Activated CD8-positive, alpha-beta T cell treated with anti-CD3 and anti-CD28 coated beads for 36 hours (primary cell): ENCODE data around the gene ACSF3. TPM values are rescaled to one million over a fixed set of nuclear protein-coding genes. Genes with fewer than 3 reads are reported as not detected.
A peak's percentile ranks its signal among the peaks of the same experiment; 100 is the strongest.

Source experiments
- ATAC-seq: fragments of 200-7000 bp; cut with Tn5 transposase; one replicate; pipeline ENCODE4 v1.10.0; 2021; ENCODE audit warnings: mild to moderate bottlenecking, moderate library complexity
- CTCF ChIA-PET: fragments of 350-600 bp; sonication (Branson Sonifier 250); formaldehyde crosslinking; loops from one replicate; lab custom pipeline; 2021; ENCODE audit warnings: antibody characterized with exemption; lab: Charles Lee
- POLR2A ChIA-PET: fragments of 350-600 bp; sonication (Branson Sonifier 250); formaldehyde crosslinking; loops from one replicate; lab custom pipeline; 2021; ENCODE audit warnings: antibody characterized with exemption; lab: Charles Lee
- DNase-seq: peaks from one replicate; pipeline ENCODE4 v3.0.0-alpha.2; 2020
- H3K27ac Mint-ChIP-seq: one replicate; pipeline ENCODE4 v1.8.0; 2021; ENCODE audit warnings: mild to moderate bottlenecking, mixed read lengths
- H3K27me3 Mint-ChIP-seq: one replicate; pipeline ENCODE4 v1.8.0; 2021; ENCODE audit warnings: mixed read lengths
- H3K36me3 Mint-ChIP-seq: one replicate; pipeline ENCODE4 v1.8.0; 2021; ENCODE audit warnings: low read depth, mixed read lengths
- H3K4me1 Mint-ChIP-seq: one replicate; pipeline ENCODE4 v1.8.0; 2021; ENCODE audit warnings: low read depth, mixed read lengths
- H3K4me3 Mint-ChIP-seq: one replicate; pipeline ENCODE4 v1.8.0; 2021; ENCODE audit warnings: mild to moderate bottlenecking, moderate library complexity, mixed read lengths
- H3K9me3 Mint-ChIP-seq: one replicate; pipeline ENCODE4 v1.8.0; 2021; ENCODE audit warnings: mixed read lengths
- CTCF ChIP-seq: fragments of 200-600 bp; IDR thresholded peaks from one replicate; pipeline ENCODE4 v1.8.0; 2022; ENCODE audit warnings: antibody characterized with exemption, mild to moderate bottlenecking
- intact Hi-C: fragments of 100-400 bp; cut with micrococcal nuclease; formaldehyde crosslinking; loops from one replicate; pipeline ENCODE4 v1.10.0; 2022
- total RNA-seq, 2 experiments: library from RNA; stranded (reverse); gene quantifications; one replicate each; pipeline ENCODE4 v1.2.3, GENCODE V29; 2021

ACSF3 gene
- total RNA-seq, 2 experiments from 2014 or later: 44.6 to 45.9 TPM

- ATAC-seq (no peak), DNase-seq (peak; percentile 33)
- H3K4me1 Mint-ChIP-seq: peaks cover 7% of the 10 kb centered on the region
- CTCF ChIA-PET: no interaction called here
- H3K27ac Mint-ChIP-seq: peak overlapping the region; percentile 34
- H3K36me3 Mint-ChIP-seq: peaks cover 35% of the 10 kb centered on the region
- no peaks in the 10 kb centered on the region for H3K9me3 Mint-ChIP-seq
- no peak overlapping the region for H3K4me3 Mint-ChIP-seq
- no peaks in the 10 kb centered on the region for H3K27me3 Mint-ChIP-seq
- intact Hi-C loops: no loop called here
- POLR2A ChIA-PET: interaction anchor here (1.1 kb wide), 1 partner anchor 13 kb away, joined by 3 read pairs; no protein-coding TSS in a partner anchor
- TF ChIP-seq CTCF: no peak
These were observed 53.6 kb downstream of the ACSF3 start for GRCh38 chr16:89147085-89147817.

GRCh38 chr16:89149386-89149785, 55.7 kb downstream of the ACSF3 start:
- Mint-ChIP-seq H3K36me3 (peaks cover 37% of the 10 kb centered on the region), H3K4me1 (peaks cover 9% of the 10 kb centered on the region), H3K27ac (no peak overlapping the region), H3K4me3 (no peak overlapping the region), H3K9me3 (no peaks in the 10 kb centered on the region), H3K27me3 (no peaks in the 10 kb centered on the region)
- intact Hi-C loops: no loop called here
- no peak for ATAC-seq
- ChIA-PET CTCF (no interaction called here), POLR2A (no interaction called here)
- no peak for DNase-seq
- TF ChIP-seq CTCF: no peak

GRCh38 chr16:89150090-89150835, 56.6 kb downstream of the ACSF3 start:
- no peak for DNase-seq
- peaks cover 37% of the 10 kb centered on the region for H3K36me3 Mint-ChIP-seq
- no peak for ATAC-seq

GRCh38 chr16:89150981-89151380, 57.3 kb downstream of the ACSF3 start:
- H3K36me3 Mint-ChIP-seq: peaks cover 36% of the 10 kb centered on the region

More at GRCh38 chr16:89150090-89150835, 56.6 kb downstream of the ACSF3 start:
- H3K27me3 Mint-ChIP-seq: no peaks in the 10 kb centered on the region
- no peak overlapping the region for H3K4me3 Mint-ChIP-seq
- ChIA-PET POLR2A (no interaction called here), CTCF (no interaction called here)
- H3K4me1 Mint-ChIP-seq: peaks cover 9% of the 10 kb centered on the region
- intact Hi-C loops: no loop called here
- H3K9me3 Mint-ChIP-seq: no peaks in the 10 kb centered on the region
- H3K27ac Mint-ChIP-seq: peak overlapping the region; percentile 21
- TF ChIP-seq CTCF: no peak

More at GRCh38 chr16:89150981-89151380, 57.3 kb downstream of the ACSF3 start:
- Mint-ChIP-seq H3K27me3 (no peaks in the 10 kb centered on the region), H3K27ac (no peak overlapping the region), H3K9me3 (no peaks in the 10 kb centered on the region), H3K4me1 (peaks cover 9% of the 10 kb centered on the region), H3K4me3 (no peak overlapping the region)
- DNase-seq: no peak
- intact Hi-C loops: no loop called here
- ChIA-PET POLR2A (no interaction called here), CTCF (no interaction called here)
- ATAC-seq: no peak
- no peak for TF ChIP-seq CTCF
